Measurements from ENCODE around the gene KIF21B.

KIF21B gene

DNA sequence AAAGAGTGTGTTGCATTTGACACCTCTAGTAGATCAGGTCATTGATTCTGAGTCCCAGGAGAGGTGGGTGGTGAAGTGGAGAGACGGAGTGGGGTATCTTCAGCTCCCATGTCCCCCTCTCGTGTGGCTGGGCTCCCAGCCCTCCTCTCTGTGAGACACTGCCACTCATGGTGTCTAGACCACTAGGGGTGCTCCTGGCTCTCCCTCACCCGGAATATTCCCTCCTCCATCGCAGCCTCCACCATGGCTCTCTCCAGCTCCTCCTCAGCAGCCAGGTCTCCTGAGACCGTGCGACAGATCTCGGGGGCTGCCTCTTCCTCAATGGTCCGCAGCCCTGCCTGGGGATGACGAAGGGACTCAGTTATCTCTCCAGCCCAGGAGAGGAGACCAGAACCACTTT lies 20.6 kb upstream of the KIF21B start:
- no peak overlapping the region for H3K27ac ChIP-seq
- TF ChIP-seq, protein P1, sequence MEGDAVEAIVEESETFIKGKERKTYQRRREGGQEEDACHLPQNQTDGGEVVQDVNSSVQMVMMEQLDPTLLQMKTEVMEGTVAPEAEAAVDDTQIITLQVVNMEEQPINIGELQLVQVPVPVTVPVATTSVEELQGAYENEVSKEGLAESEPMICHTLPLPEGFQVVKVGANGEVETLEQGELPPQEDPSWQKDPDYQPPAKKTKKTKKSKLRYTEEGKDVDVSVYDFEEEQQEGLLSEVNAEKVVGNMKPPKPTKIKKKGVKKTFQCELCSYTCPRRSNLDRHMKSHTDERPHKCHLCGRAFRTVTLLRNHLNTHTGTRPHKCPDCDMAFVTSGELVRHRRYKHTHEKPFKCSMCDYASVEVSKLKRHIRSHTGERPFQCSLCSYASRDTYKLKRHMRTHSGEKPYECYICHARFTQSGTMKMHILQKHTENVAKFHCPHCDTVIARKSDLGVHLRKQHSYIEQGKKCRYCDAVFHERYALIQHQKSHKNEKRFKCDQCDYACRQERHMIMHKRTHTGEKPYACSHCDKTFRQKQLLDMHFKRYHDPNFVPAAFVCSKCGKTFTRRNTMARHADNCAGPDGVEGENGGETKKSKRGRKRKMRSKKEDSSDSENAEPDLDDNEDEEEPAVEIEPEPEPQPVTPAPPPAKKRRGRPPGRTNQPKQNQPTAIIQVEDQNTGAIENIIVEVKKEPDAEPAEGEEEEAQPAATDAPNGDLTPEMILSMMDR (conservative IDR thresholded peaks at IDR 0.05) = no peak

DNA sequence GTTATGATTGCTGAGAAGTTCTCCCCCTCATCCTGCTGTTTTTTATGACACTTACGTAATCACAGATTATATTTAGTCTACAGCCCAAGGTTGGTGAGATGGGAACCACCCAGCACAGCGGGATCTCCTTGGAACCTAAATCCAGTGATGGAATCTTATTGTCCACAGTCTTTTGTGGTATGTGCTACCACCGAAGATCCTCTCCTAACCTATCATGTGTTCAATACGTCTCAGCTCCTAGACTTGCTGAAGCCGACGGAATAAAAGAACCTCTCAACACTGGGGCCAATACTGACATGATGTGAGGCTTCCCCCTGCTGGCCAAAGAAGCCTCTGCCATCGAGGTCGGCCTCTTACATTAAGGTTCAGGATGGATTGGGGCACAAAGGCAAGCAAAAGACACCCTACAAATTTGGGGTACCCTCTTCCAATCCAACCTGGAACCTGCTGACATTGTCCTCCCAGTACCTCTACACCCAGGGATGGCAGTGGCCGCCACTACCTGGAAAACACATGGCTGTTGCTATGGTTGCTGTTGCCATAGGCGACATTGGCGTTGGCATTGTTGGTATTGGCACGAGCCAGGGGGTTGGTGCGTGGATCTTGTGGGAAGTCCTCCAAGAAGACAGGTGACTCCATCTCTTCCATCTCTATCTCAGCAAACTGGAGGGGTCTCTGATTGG lies 19.4 kb upstream of the KIF21B start:
- TF ChIP-seq, protein P1 (conservative IDR thresholded peaks at IDR 0.05) = peak; percentile 77
- H3K27ac ChIP-seq = no peak overlapping the region

DNA sequence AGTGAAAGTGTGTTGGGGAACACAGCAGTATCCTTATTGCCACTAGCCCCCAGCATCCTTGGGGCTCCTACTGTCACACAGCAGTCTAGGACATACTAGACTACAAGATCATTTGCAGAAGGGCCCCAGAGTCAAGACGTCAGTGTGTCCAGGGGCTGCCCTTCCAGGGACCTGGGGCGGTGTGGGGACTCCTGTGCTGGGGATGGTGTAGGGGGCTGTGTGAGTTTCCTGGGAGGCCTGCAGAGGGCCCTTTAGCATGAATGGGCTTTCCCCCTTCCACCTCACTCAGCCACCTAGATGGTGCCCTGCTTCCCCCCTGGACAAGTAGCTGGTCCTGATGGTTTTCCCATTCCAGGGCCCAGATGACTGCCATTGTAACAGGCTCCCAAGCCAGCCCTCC lies 17.5 kb upstream of the KIF21B start:
- no peak overlapping the region for H3K27ac ChIP-seq
- TF ChIP-seq, protein P1 (conservative IDR thresholded peaks at IDR 0.05) = no peak

DNA sequence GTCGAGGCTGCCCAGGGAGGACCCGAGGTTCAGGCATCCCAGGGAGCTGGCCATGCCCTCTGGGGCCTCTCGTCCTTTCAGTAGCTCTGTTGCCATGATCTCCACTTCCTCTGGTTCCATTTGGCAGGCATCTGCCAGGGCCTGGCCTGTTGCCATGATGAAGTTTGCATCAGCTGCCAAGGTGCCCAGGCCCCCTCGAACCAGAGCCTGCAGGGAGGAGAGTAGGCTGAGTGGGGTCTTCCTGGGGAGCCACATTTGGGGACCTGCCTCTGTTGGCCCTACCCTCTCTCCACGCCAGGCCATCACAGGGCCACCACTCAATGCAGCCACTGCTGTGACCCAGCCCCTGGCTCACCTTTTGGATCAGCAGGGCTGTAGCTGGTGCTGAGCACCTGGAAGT lies 16.4 kb upstream of the KIF21B start:
- TF ChIP-seq, protein P1 (conservative IDR thresholded peaks at IDR 0.05) = no peak
- H3K27ac ChIP-seq = no peak overlapping the region

DNA sequence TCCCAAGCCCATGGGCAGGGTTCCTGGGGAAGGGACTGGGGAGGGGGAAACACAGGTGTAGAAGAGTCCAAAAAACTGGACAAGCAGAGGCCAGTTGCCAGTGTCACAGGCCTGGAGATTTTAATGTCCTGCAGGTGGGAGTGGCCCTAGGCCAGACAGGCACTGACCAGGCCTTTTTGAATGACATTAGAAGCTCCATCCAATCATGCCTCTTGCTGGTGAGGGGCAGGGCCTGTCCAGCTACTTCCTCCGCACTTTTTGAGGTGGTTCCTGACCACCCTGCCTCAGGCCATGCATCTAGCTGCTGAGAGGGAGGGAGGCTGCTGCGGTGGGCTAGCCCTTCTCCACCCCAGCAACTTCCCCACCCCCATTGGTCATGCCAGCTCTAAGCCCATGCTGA lies 15.9 kb upstream of the KIF21B start:
- no peak overlapping the region for H3K27ac ChIP-seq
- TF ChIP-seq, protein P1 (conservative IDR thresholded peaks at IDR 0.05) = no peak

DNA sequence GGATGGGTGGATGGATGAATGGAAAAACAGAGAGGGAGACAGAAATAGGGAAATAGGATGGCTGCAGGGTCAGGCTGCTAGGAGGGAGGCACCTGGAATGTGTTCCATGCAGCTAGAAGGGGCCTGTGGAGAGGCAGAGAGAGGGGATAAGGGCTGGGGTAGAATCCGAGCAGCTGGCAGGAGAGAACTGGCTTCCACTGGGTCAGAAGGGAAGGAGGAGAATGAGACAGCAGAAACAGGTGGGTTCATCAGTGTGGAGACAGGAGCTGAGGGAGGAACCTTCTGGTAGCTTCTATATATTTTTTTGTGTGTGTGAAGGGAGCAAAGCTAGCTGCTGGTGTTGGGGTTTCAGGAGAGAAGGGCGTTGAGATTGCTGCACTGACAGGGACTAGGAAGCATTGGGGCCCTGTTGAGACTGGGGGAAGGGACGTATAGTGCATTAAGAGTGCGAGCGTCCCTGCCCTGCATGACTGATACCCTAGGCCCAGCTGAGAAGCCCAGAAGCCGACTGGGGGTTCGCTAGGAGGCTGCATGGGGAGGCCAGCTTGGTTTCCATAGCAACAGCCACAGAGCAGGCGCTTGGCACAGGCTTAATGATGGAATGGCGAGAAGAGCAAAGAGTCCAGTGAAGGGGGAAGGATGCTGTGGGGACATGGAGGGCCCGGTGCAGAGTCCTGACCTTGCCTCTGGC lies 14.8 kb upstream of the KIF21B start:
- TF ChIP-seq, protein P1 (conservative IDR thresholded peaks at IDR 0.05) = no peak
- H3K27ac ChIP-seq = no peak overlapping the region

DNA sequence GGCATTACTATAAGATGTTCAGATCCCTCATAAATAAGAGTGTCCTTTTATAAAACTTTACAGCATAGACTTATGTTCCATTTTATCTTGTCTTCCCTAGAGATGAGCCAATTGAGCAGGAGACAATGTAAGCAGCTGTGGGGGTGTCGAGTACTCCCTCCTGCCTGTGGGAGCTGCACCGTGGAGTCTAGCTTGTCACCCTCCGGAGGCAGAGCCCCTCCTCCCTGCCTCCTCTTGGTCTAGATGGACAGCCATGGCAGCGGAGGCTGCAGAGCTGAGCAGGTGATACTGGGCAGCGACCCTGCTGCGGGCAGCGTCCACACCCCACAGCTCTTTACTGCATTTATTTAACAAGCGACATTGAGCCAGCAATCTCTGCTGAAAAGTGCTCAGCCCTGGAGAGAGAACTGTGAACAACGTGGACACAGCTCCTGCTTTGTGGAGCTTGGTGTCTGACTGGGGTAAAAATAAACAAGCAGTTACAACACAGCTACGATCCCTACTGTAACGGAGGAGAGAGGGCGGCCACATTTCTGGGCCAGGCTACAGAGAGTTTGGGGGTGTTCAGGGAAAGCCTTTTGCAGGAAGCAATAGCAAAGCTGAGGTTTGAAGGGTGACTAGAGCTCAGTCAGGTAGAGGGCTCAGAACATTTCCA lies 12.8 kb upstream of the KIF21B start:
- TF ChIP-seq, protein P1 (conservative IDR thresholded peaks at IDR 0.05) = no peak
- H3K27ac ChIP-seq = no peak overlapping the region
